ENCODE data around the gene FER. TPM values are rescaled to one million over a fixed set of nuclear protein-coding genes. Genes with fewer than 3 reads are reported as not detected.

The FER gene
- total and polyA plus RNA-seq, 10 of the 15 experiments (the other 5 are each of a cell fraction or from before 2014, with no cell fraction given) = 4.4 to 19.1 (median 9.6) TPM

- Histone ChIP-seq H3K36me3 (ENCODE audit: control insufficient read depth in 2 of 2, insufficient read depth in 2 of 2, low read length in 1 of 2) (no peaks in the 10 kb centered on the region), H3K79me2 (ENCODE audit: control insufficient read depth, insufficient read depth, low read length) (peaks cover 7% of the 10 kb centered on the region), H3K4me1 (ENCODE audit: control insufficient read depth, insufficient read depth, low read length) (no peaks in the 10 kb centered on the region), H3K4me3 (no peak overlapping the region), H3K4me2 (ENCODE audit: control insufficient read depth, insufficient read depth) (no peak overlapping the region), H3K27me3 (replicated peaks in 1 of 2; ENCODE audit: control insufficient read depth in 2 of 2, insufficient read depth in 2 of 2, low read length in 1 of 2) (no peaks in the 10 kb centered on the region), H3K27ac (ENCODE audit: control insufficient read depth, insufficient read depth) (no peak overlapping the region), H2AFZ (ENCODE audit: control insufficient read depth, low read depth, low read length) (peak overlapping the region; percentile 16; the same call in 1 of the 2 replicates), H3K9ac (ENCODE audit: control insufficient read depth, insufficient read depth, low read length) (no peak overlapping the region; the same call in 1 of the 2 replicates), H4K20me1 (ENCODE audit: control insufficient read depth, insufficient read depth) (no peaks in the 10 kb centered on the region), H3K9me3 (replicated peaks; ENCODE audit: control insufficient read depth, insufficient read depth, low read length) (no peaks in the 10 kb centered on the region)
- 47% methylated on average over 3 of the region's 3 CpGs for whole genome bisulfite sequencing (ENCODE audit: insufficient coverage, insufficient replicate concordance, low lambda C conversion rate, missing lambda C conversion rate)
- FAIRE-seq (no peak), ATAC-seq (no peak), DNase-seq (ENCODE audit: low read depth, low spot score) (no peak)
- ChIA-PET CTCF (interaction anchor here (1.4 to 2.5 kb wide), 2 partner anchors 11 to 15 kb away, joined by 4 to 12 read pairs; no protein-coding TSS in a partner anchor), RAD21 (ENCODE audit: unreplicated experiment) (interaction anchor here (0.6 to 4.2 kb wide), 2 partner anchors 15 to 1714 kb away, joined by 3 to 32 read pairs; no protein-coding TSS in a partner anchor), SMC1A (ENCODE audit: uncharacterized antibody, unreplicated experiment) (interaction anchor here (0.7 to 1.8 kb wide), 5 partner anchors 10 to 26 kb away, joined by 3 to 20 read pairs (median 3); no protein-coding TSS in a partner anchor), POLR2A (interaction anchor here (0.6 to 2.2 kb wide), 3 partner anchors 9 to 62 kb away, joined by 5 to 20 read pairs (median 5); no protein-coding TSS in a partner anchor)
- BruUV-seq (replicated peaks) = no TSS peak
- intact Hi-C loops (cut with micrococcal nuclease; ENCODE audit: unreplicated experiment) (no loop called here), in situ Hi-C loops (cut with MboI) (no loop called here)
- no peak for TF ChIP-seq SREBF2 (IDR thresholded peaks at IDR 0.05; ENCODE audit: low read length)
- TF ChIP-seq YY1 (IDR thresholded peaks at IDR 0.05; ENCODE audit: low read depth, low read length) = no peak
- no peak for TF ChIP-seq SIX5 (IDR thresholded peaks at IDR 0.05; ENCODE audit: low read depth, low read length, severe bottlenecking)
- no peak for TF ChIP-seq TCF3 (IDR thresholded peaks at IDR 0.05; ENCODE audit: borderline replicate concordance, insufficient read depth, low read depth, low read length)
- TF ChIP-seq MEF2B (IDR thresholded peaks at IDR 0.05; ENCODE audit: partially characterized antibody, poor library complexity, severe bottlenecking) = no peak
- no peak for TF ChIP-seq RCOR1 (conservative IDR thresholded peaks at IDR 0.05; ENCODE audit: low read depth, low read length)
- TF ChIP-seq MTA2 (IDR thresholded peaks at IDR 0.05; ENCODE audit: low read depth) = no peak
- no peak for TF ChIP-seq ZNF622 (IDR thresholded peaks at IDR 0.05)
- TF ChIP-seq ZNF687 (IDR thresholded peaks at IDR 0.05) = no peak
- TF ChIP-seq KAT2A (conservative IDR thresholded peaks at IDR 0.05; ENCODE audit: control insufficient read depth, low read depth, low read length) = no peak
- TF ChIP-seq MXI1 (IDR thresholded peaks at IDR 0.05; ENCODE audit: low read depth, low read length) = no peak
These were observed 3.9 kb upstream of the FER start for GRCh38 chr5:108743846-108744245.
